ENCODE results near the gene NPIPA7.
"Not testable (repeated sequence)": the region's sequence is repeated elsewhere in the genome, so short reads cannot be mapped to it uniquely, and the experiment has no call there.

The NPIPA7 gene

GRCh38 chr16:16378840-16379239, at the start of gene NPIPA7:
Gene NPIPA7 (plus strand): TSS chr16:16379140. CDS start chr16:16379245, 105 bp downstream.
- not testable (repeated sequence) for DNase-seq

DNA sequence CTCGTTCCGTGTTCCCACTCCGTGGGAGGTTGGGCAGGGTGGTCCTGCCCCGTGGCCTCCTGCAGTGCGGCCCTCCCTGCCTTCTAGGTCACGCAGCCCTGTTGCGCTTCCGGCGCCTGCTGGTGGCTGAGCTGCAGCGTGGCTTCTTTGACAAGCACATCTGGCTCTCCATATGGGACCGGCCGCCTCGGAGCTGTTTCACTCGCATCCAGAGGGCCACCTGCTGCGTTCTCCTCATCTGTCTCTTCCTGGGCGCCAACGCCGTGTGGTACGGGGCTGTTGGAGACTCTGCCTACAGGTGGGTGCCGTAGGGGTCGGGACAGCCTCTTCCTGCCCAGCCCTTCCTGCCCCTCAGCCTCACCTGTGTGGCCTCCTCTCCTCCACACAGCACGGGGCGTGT, 47.5 kb upstream of the NPIPA7 start:
- not testable (repeated sequence) for DNase-seq

GRCh38 chr16:16357556-16357955, 21.4 kb upstream of the NPIPA7 start:
- not testable (repeated sequence) for DNase-seq

- DNase-seq, result not testable (repeated sequence)
Observed at GRCh38 chr16:16358539-16359240, 20.2 kb upstream of the NPIPA7 start.

- DNase-seq, result not testable (repeated sequence)
Observed at GRCh38 chr16:16363595-16363994, 15.3 kb upstream of the NPIPA7 start.

- not testable (repeated sequence) for DNase-seq
Observed at GRCh38 chr16:16364100-16364499, 14.8 kb upstream of the NPIPA7 start.

DNA sequence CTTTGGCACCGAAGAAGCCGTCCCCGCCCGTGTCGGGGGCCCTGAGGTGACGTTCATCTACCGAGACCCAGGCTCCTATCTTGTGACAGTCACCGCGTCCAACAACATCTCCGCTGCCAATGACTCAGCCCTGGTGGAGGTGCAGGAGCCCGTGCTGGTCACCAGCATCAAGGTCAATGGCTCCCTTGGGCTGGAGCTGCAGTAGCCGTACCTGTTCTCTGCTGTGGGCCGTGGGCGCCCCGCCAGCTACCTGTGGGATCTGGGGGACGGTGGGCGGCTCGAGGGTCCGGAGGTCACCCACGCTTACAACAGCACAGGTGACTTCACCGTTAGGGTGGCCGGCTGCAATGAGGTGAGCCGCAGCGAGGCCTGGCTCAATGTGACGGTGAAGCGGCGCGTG, 14.2 kb upstream of the NPIPA7 start:
- DNase-seq, result not testable (repeated sequence)

GRCh38 chr16:16365319-16365718, 13.6 kb upstream of the NPIPA7 start:
- not testable (repeated sequence) for DNase-seq

DNA sequence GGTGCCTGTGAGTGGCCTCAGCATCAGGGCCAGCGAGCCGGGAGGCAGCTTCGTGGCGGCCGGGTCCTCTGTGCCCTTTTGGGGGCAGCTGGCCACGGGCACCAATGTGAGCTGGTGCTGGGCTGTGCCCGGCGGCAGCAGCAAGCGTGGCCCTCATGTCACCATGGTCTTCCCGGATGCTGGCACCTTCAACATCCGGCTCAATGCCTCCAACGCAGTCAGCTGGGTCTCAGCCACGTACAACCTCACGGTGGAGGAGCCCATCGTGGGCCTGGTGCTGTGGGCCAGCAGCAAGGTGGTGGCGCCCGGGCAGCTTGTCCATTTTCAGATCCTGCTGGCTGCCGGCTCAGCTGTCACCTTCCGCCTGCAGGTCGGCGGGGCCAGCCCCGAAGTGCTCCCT, 13.1 kb upstream of the NPIPA7 start:
- DNase-seq, result not testable (repeated sequence)

- DNase-seq, result not testable (repeated sequence)
Observed at GRCh38 chr16:16366552-16367284, 12.2 kb upstream of the NPIPA7 start.

GRCh38 chr16:16367285-16367628, 11.7 kb upstream of the NPIPA7 start:
- DNase-seq, result not testable (repeated sequence)

DNA sequence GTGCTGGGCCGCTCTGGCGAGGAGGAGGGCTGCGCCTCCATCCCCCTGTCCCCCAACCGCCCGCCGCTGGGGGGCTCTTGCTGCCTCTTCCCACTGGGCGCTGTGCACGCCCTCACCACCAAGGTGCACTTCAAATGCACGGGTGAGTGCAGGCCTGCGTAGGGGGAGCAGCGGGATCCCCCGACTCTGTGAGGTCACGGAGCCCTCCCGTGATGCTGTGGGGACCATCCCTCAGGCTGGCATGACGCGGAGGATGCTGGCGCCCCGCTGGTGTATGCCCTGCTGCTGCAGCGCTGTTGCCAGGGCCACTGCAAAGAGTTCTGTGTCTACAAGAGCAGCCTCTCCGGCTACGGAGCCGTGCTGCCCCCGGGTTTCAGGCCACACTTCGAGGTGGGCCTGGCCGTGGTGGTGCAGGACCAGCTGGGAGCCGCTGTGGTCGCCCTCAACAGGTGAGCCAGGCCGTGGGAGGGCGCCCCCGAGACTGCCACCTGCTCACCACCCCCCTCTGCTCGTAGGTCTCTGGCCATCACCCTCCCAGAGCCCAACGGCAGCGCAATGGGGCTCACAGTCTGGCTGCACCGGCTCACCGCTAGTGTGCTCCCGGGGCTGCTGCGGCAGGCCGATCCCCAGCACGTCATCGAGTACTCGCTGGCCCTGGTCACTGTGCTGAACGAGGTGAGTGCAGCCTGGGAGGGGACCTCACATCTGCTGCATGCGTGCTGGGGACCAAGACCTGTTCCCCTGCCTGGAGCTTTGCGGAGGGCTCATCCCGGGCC, 9.7 kb upstream of the NPIPA7 start:
- DNase-seq, result not testable (repeated sequence)

- not testable (repeated sequence) for DNase-seq
Observed at GRCh38 chr16:16371136-16371735, 7.7 kb upstream of the NPIPA7 start.

- not testable (repeated sequence) for DNase-seq
Observed at GRCh38 chr16:16374192-16374591, 4.7 kb upstream of the NPIPA7 start.

- DNase-seq, result not testable (repeated sequence)
Observed at GRCh38 chr16:16399685-16400084, 20.7 kb downstream of the NPIPA7 start.

DNA sequence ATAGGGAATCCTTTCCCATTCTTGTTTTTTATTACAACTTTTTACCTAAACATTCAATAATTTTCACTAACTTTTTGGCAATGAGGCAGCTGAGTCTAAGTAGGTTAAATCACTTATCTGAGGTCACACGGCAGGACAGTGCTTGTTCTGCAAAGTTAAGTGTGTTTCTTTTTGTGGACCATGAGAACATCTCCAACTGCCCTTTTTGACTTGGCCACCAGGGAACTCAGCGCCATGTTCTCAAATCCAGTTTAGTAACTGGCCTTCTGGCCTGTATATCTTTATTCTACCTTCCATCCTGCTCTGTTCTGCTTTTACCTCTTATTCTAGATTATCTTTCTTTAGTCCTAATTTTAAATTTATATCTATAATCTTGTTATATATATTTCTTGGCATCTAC, 23.4 kb downstream of the NPIPA7 start:
- DNase-seq, result not testable (repeated sequence)

- not testable (repeated sequence) for DNase-seq
Observed at GRCh38 chr16:16404283-16404682, 25.3 kb downstream of the NPIPA7 start.

DNA sequence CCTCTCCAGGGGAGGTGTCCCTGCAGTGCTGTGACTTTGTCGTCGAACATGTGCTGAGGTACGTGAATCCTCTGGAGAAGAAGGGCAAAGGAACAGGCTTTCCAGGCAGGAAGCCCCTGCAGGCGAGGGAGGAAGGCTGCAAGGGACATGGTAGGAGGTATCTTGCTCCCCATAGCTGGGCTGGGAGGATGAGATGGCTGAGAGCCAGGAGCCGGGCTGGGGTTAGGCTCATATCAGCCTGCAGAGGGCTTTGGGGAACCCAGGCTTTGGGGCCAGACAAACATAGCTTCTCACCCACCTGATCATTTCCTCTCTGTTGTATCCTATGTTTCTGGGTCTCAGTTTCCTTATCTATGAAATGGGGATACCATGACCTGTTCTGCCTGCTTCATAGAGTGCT, 26.5 kb downstream of the NPIPA7 start:
- not testable (repeated sequence) for DNase-seq

- not testable (repeated sequence) for DNase-seq
Observed at GRCh38 chr16:16408430-16408829, 29.5 kb downstream of the NPIPA7 start.

DNA sequence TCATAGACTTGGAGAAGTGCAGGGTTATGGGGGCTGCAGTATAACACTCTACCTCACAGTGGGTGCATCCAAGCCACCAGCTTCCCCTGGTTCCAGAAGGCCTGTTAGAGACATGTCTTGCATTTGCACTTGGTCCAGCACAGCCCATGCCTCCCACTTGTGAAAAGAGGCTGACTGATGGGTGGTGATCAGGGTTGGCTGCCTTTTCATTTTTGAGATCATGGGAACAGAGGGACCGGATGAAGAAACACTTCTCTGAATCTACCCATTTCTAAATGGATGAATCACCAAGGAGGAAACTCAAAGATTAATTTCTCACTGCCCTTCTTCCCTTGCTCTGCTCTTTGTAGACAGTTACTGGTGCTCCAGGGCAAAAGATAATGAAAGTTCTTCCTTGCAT, 34.8 kb downstream of the NPIPA7 start:
- not testable (repeated sequence) for DNase-seq

DNA sequence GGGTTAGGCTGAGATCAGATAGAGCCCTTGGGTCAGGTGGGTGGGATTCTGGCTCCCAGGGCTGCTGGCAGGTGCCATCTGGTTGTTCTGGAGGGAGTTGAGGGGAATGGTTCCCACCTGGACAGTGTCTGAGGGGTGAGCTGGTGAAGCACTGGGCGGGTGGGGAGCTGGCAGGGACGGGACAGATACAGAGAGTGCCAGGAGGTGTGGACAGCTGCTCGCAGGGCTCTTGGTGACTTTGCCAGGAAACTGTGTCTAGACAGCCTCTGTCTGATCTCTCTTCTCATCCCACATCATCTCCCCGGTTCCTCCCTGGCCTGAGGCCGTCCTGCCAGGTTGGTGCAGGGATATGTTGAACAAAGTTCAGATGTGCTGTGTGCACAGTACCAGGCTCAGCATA, 38.1 kb downstream of the NPIPA7 start:
- DNase-seq, result not testable (repeated sequence)

DNA sequence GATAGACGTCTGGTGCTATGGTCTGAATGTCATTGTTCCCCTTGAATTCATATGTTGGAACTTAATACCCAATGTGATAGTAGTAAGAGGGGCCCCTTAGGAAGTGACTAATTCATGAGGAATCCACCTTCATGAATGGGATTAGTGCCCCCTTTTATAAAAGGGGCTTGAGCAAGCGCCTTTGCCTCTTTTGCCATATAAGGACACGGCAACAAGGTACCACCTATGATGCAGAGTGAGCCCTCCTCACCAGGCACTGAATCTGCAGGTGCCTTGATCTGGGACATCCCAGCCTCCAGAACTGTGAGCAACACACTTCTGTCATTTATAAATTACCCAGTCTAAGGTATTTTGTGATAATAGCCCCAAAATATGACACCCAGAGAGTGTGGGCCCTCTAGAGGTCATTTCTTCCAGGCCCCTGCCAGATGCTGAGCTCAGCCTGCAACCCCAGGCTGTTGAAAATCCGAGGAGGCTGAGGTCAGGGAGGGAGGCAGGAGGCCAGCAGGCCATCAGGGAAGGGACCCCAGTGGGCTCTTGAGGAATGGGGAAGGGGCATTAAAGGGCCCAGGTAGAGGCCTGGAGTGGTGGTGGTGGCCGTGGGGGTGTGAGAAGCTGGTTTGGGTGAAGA, 39.1 kb downstream of the NPIPA7 start:
- not testable (repeated sequence) for DNase-seq
